ENCODE data around the gene CKM. TPM values are rescaled to one million over a fixed set of nuclear protein-coding genes. Genes with fewer than 3 reads are reported as not detected.

CKM gene
- total and polyA plus RNA-seq, 4 donors, result 0.76 to 3.4 (median 0.96) TPM

DNA sequence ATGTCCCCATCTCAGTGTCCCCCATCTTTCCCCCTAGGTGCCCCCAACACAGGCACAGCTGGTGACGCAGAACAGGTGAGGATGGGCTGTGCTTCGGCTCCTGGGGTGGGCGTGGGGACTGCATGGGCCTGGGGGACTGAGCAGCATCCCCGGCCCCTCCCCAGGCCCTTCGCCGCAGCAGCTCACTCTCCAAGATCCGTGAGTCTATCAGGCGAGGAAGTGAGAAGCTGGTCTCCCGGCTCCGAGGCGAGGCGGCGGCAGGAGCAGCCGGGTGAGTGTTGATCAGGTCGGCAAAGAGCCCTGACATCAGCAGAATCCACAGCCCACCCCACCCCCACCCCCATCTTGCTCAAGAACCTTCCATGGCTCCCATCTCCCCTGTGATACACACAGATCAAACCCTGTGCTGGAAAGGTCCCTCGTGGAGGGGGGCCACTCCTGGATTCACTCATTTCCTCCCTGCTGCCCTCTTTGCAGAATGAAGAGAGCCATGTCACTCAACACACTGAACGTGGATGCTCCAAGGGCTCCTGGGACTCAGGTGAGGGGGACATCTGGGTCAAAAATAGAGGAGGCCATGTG is 27.9 kb upstream of the CKM start:
- Histone ChIP-seq H3K4me3 (ENCODE audit: low read depth, low read length) (no peak overlapping the region), H3K27ac (ENCODE audit: low read depth, low read length) (no peak overlapping the region), H3K27me3 (ENCODE audit: control insufficient read depth, insufficient read depth, low read length) (peaks cover 23% of the 10 kb centered on the region), H3K9me3 (ENCODE audit: control insufficient read depth, insufficient read depth, low read length) (no peaks in the 10 kb centered on the region), H3K4me1 (ENCODE audit: control insufficient read depth, insufficient read depth, low read length) (no peaks in the 10 kb centered on the region), H3K36me3 (ENCODE audit: control insufficient read depth, insufficient read depth, low read length) (peaks cover 67% of the 10 kb centered on the region)
- 86% methylated on average over 12 of the region's 17 CpGs for WGBS (ENCODE audit: insufficient coverage)
- DNase-seq (ENCODE audit: low read depth in 4 of 6, low spot score in 6 of 6), result no peak

GRCh38 chr19:45349430-45349941 is 26.8 kb upstream of the CKM start:
- peaks cover 56% of the 10 kb centered on the region for H3K36me3 ChIP-seq (ENCODE audit: control insufficient read depth, insufficient read depth, low read length)
- WGBS (ENCODE audit: insufficient coverage), result 89% methylated on average over 15 of the region's 17 CpGs
- no peak overlapping the region for H3K27ac ChIP-seq (ENCODE audit: low read depth, low read length)
- H3K4me1 ChIP-seq (ENCODE audit: control insufficient read depth, insufficient read depth, low read length), result no peaks in the 10 kb centered on the region
- H3K9me3 ChIP-seq (ENCODE audit: control insufficient read depth, insufficient read depth, low read length), result no peaks in the 10 kb centered on the region
- DNase-seq (ENCODE audit: low read depth in 4 of 6, low spot score in 6 of 6), result no peak
- H3K27me3 ChIP-seq (ENCODE audit: control insufficient read depth, insufficient read depth, low read length), result peaks cover 30% of the 10 kb centered on the region
- H3K4me3 ChIP-seq (ENCODE audit: low read depth, low read length), result no peak overlapping the region

DNA sequence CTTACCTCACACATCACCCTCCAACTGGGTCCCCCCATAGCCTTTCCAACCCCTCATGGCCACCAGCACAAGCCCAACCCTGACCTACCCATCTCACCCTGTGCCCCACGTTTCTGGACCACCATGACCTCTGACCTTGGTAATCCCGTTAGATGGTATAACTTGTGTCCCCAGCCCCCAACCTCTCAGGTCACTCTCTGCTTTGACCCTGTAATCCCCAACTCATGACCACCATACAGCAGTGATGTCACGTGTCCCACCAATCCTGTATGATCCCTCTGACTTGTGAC is 26.4 kb upstream of the CKM start:
- no peak for DNase-seq (ENCODE audit: low read depth in 4 of 6, low spot score in 6 of 6)
- WGBS (ENCODE audit: insufficient coverage), result 73% methylated on average over 3 of the region's 3 CpGs
- Histone ChIP-seq H3K27ac (ENCODE audit: low read depth, low read length) (no peak overlapping the region), H3K36me3 (ENCODE audit: control insufficient read depth, insufficient read depth, low read length) (peaks cover 52% of the 10 kb centered on the region), H3K9me3 (ENCODE audit: control insufficient read depth, insufficient read depth, low read length) (no peaks in the 10 kb centered on the region), H3K4me3 (ENCODE audit: low read depth, low read length) (no peak overlapping the region), H3K4me1 (ENCODE audit: control insufficient read depth, insufficient read depth, low read length) (no peaks in the 10 kb centered on the region), H3K27me3 (ENCODE audit: control insufficient read depth, insufficient read depth, low read length) (peaks cover 30% of the 10 kb centered on the region)

- Histone ChIP-seq H3K4me3 (ENCODE audit: low read depth, low read length) (no peak overlapping the region), H3K4me1 (ENCODE audit: control insufficient read depth, insufficient read depth, low read length) (no peaks in the 10 kb centered on the region), H3K27me3 (ENCODE audit: control insufficient read depth, insufficient read depth, low read length) (peaks cover 30% of the 10 kb centered on the region), H3K27ac (ENCODE audit: low read depth, low read length) (no peak overlapping the region), H3K36me3 (ENCODE audit: control insufficient read depth, insufficient read depth, low read length) (peaks cover 47% of the 10 kb centered on the region), H3K9me3 (ENCODE audit: control insufficient read depth, insufficient read depth, low read length) (no peaks in the 10 kb centered on the region)
- 81% methylated on average over 23 of the region's 23 CpGs for WGBS (ENCODE audit: insufficient coverage)
- no peak for DNase-seq (ENCODE audit: low read depth in 4 of 6, low spot score in 6 of 6)
These were observed 25.9 kb upstream of the CKM start for GRCh38 chr19:45348367-45349125.

- no peak overlapping the region for H3K27ac ChIP-seq (ENCODE audit: low read depth, low read length)
- H3K4me1 ChIP-seq (ENCODE audit: control insufficient read depth, insufficient read depth, low read length), result no peaks in the 10 kb centered on the region
- H3K4me3 ChIP-seq (ENCODE audit: low read depth, low read length), result no peak overlapping the region
- DNase-seq (ENCODE audit: low read depth in 4 of 6, low spot score in 6 of 6), result no peak
- 78% methylated on average over 25 of the region's 25 CpGs for WGBS (ENCODE audit: insufficient coverage)
- H3K27me3 ChIP-seq (ENCODE audit: control insufficient read depth, insufficient read depth, low read length), result peaks cover 30% of the 10 kb centered on the region
- H3K36me3 ChIP-seq (ENCODE audit: control insufficient read depth, insufficient read depth, low read length), result peaks cover 39% of the 10 kb centered on the region
- H3K9me3 ChIP-seq (ENCODE audit: control insufficient read depth, insufficient read depth, low read length), result no peaks in the 10 kb centered on the region
These were observed 25.1 kb upstream of the CKM start for GRCh38 chr19:45347570-45348366.

DNA sequence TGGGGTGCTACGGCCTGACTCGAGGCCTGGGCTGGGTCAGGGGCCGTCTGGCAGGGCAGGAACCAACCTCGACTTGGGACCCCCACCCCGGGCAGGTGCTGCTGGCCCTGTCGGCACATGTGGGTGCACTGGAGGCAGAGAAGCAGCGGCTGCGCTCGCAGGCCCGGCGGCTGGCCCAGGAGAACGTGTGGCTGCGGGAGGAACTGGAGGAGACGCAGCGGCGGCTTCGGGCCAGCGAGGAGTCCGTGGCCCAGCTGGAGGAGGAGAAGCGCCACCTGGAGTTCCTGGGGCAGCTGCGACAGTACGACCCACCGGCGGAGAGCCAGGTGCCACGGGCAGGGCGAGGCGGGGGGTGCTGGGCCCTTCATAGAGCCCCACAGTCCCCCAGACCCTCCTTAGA is 23.8 kb upstream of the CKM start:
- peaks cover 26% of the 10 kb centered on the region for H3K36me3 ChIP-seq (ENCODE audit: control insufficient read depth, insufficient read depth, low read length)
- H3K4me3 ChIP-seq (ENCODE audit: low read depth, low read length), result no peak overlapping the region
- peaks cover 36% of the 10 kb centered on the region for H3K27me3 ChIP-seq (ENCODE audit: control insufficient read depth, insufficient read depth, low read length)
- 41% methylated on average over 27 of the region's 27 CpGs for WGBS (ENCODE audit: insufficient coverage)
- no peaks in the 10 kb centered on the region for H3K4me1 ChIP-seq (ENCODE audit: control insufficient read depth, insufficient read depth, low read length)
- no peaks in the 10 kb centered on the region for H3K9me3 ChIP-seq (ENCODE audit: control insufficient read depth, insufficient read depth, low read length)
- DNase-seq (ENCODE audit: low read depth in 4 of 6, low spot score in 6 of 6), result no peak
- H3K27ac ChIP-seq (ENCODE audit: low read depth, low read length), result no peak overlapping the region

- peaks cover 3% of the 10 kb centered on the region for H3K4me1 ChIP-seq (ENCODE audit: control insufficient read depth, insufficient read depth, low read length)
- WGBS (ENCODE audit: insufficient coverage), result 84% methylated on average over 15 of the region's 15 CpGs
- H3K4me3 ChIP-seq (ENCODE audit: low read depth, low read length), result no peak overlapping the region
- no peaks in the 10 kb centered on the region for H3K9me3 ChIP-seq (ENCODE audit: control insufficient read depth, insufficient read depth, low read length)
- H3K36me3 ChIP-seq (ENCODE audit: control insufficient read depth, insufficient read depth, low read length), result peaks cover 16% of the 10 kb centered on the region
- peaks cover 44% of the 10 kb centered on the region for H3K27me3 ChIP-seq (ENCODE audit: control insufficient read depth, insufficient read depth, low read length)
- H3K27ac ChIP-seq (ENCODE audit: low read depth, low read length), result no peak overlapping the region
- DNase-seq (ENCODE audit: low read depth in 4 of 6, low spot score in 6 of 6), result no peak
These were observed 22.8 kb upstream of the CKM start for GRCh38 chr19:45345506-45345860.

DNA sequence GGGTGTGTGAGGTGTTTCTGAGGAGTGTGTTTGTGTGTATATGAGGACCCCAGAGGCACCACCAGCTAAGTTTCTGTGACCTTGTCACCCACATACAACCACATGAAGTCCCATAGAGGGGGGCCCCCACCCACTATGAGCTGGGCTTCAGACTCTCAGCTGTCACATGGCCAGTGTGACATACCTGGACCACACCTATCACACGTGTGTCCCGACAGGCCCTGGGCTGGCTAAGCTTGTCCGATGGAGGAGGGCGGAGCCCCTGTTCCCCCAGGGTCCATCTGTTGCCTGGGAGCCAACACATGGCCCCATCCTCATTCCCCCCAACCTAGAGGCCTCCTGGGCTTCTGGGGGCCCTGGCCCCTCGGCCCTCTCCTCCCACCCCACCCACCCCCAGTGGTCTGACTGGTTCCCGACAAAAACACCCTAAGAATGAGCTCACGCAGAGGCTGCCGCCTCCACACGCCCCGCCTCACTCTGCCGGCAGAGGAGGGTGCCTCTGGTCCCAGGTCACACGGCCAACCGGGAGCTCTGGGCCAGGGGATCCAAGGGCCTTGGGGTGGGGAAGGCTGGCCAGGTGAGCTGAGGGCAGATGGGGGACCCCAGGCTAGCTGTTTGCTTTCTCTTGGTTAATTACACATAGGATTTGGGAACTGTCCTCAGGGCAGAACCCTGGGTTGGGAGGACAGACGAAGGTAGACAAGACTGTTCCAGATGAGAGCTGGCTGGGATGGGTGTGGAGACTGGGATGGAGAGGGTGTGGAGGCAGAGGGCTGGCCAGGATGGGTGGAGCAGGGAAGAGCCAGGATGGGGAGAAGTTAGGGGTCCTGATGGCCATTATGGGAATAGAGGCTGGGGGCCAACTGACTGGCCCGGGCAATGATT is 22.2 kb upstream of the CKM start:
- DNase-seq (ENCODE audit: low read depth in 4 of 6, low spot score in 6 of 6), result no peak
- Histone ChIP-seq H3K4me3 (ENCODE audit: low read depth, low read length) (no peak overlapping the region), H3K4me1 (ENCODE audit: control insufficient read depth, insufficient read depth, low read length) (peaks cover 3% of the 10 kb centered on the region), H3K9me3 (ENCODE audit: control insufficient read depth, insufficient read depth, low read length) (no peaks in the 10 kb centered on the region), H3K27ac (ENCODE audit: low read depth, low read length) (no peak overlapping the region), H3K36me3 (ENCODE audit: control insufficient read depth, insufficient read depth, low read length) (peaks cover 11% of the 10 kb centered on the region), H3K27me3 (ENCODE audit: control insufficient read depth, insufficient read depth, low read length) (peaks cover 50% of the 10 kb centered on the region)
- 64% methylated on average over 13 of the region's 15 CpGs for WGBS (ENCODE audit: insufficient coverage)

GRCh38 chr19:45342911-45343310 is 20.2 kb upstream of the CKM start:
- Histone ChIP-seq H3K9me3 (ENCODE audit: control insufficient read depth, insufficient read depth, low read length) (no peaks in the 10 kb centered on the region), H3K4me3 (ENCODE audit: low read depth, low read length) (no peak overlapping the region), H3K27me3 (ENCODE audit: control insufficient read depth, insufficient read depth, low read length) (peaks cover 56% of the 10 kb centered on the region), H3K27ac (ENCODE audit: low read depth, low read length) (no peak overlapping the region), H3K4me1 (ENCODE audit: control insufficient read depth, insufficient read depth, low read length) (peaks cover 7% of the 10 kb centered on the region), H3K36me3 (ENCODE audit: control insufficient read depth, insufficient read depth, low read length) (peaks cover 2% of the 10 kb centered on the region)
- WGBS (ENCODE audit: insufficient coverage), result 70% methylated on average over 12 of the region's 13 CpGs
- no peak for DNase-seq (ENCODE audit: low read depth in 4 of 6, low spot score in 6 of 6)

Measured in spinal cord (tissue), 10 donors.